ENCODE measurements around the gene PLSCR3.
A peak's percentile ranks its signal among the peaks of the same experiment; 100 is the strongest.

GRCh38 chr17:7437950-7438614 is 43.8 kb upstream of the PLSCR3 start:
- no peak for TF ChIP-seq CTCF (conservative IDR thresholded peaks at IDR 0.05; ENCODE audit: low read depth in 2 of 2)
- no peak for TF ChIP-seq CREB1 (CRISPR knock-in tag; IDR thresholded peaks at IDR 0.05; ENCODE audit: low read depth)
- no peak for TF ChIP-seq ETS1 (IDR thresholded peaks at IDR 0.05)
- no peak for TF ChIP-seq REST (IDR thresholded peaks at IDR 0.05; ENCODE audit: unreplicated experiment)
- peak; percentile 75 for TF ChIP-seq POLR2AphosphoS5 (IDR thresholded peaks at IDR 0.05; ENCODE audit: low read depth)
- TF ChIP-seq JUNB (IDR thresholded peaks at IDR 0.05; ENCODE audit: unreplicated experiment): no peak
- TF ChIP-seq EZH2 (IDR thresholded peaks at IDR 0.05; ENCODE audit: low read depth, unreplicated experiment): no peak
- TF ChIP-seq EZH2phosphoT487 (IDR thresholded peaks at IDR 0.05; ENCODE audit: unreplicated experiment): no peak
- TF ChIP-seq ZNF331 (CRISPR knock-in tag; IDR thresholded peaks at IDR 0.05; ENCODE audit: low read depth): no peak
- no peak for TF ChIP-seq NANOG (IDR thresholded peaks at IDR 0.05; ENCODE audit: borderline replicate concordance)

Measured in GM23338 (cell line).